GM21515 (cell line): ENCODE data around the gene CFAP119.

Experiments
- ATAC-seq: cut with Tn5 transposase; IDR thresholded peaks from one replicate; pipeline ENCODE4 v1.9.1; 2021; ENCODE audit not compliant: unreplicated experiment

CFAP119 gene

DNA sequence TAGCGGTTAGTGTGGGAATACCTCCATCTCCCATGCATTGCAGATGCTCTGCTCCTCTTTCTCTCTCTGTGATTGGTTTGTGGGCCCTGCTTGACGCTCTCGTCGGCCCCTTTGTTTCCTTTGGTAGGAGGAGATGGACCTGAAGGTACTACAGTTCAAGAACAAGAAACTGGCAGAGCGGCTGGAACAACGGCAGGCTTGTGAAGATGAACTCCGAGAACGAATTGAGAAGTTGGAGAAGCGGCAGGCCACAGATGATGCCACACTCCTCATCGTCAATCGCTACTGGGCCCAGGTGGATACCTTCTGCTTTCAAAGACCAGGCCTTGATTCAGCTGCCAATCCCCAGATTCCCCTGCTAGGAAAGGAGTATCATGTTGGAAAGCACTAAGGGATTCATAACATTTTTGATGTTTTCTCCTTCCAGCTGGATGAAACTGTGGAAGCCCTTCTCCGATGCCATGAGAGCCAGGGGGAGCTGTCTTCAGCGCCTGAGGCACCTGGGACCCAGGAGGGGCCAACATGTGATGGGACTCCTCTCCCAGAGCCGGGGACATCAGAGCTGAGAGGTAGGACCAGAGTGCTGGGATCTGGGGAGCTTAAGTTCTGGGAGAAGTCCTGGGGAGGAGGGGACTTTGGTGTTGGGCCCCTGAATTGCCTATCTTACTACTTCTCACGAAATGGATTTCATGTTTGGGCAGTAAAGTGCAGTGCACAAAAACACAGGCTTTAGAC, 1.3 kb upstream of the CFAP119 start:
- no peak for ATAC-seq

- ATAC-seq, result peak; percentile 27
Measured at GRCh38 chr16:30761427-30761927, 385 bp downstream of the CFAP119 start.

- no peak for ATAC-seq
Measured at GRCh38 chr16:30760577-30761426, 1.1 kb downstream of the CFAP119 start.

DNA sequence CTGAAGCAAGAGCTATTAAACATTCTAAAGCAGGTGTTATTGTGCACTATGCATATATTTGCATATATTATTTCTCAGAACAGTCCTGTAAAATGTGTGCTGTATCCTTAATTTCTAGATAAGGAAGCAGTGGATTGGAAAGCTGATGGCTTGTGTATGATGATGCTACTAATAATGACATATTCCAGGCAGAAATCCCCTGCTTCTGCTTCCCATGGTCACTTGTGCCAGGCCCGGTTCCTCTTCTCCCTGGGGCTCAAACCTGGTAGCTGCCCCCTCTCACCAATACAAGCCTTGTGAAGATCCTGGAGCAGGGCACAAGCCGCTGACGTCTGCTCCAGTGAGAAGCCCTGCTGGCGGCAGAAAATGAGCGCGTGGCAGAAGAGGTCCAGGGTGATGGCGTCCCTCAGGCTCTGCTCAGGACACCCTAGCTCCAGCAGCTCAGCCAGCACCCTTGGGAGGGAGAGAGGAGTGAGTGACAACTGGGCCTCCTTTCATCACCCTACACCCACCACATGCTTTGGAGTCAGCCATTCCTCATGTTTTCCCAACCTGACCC, 1.8 kb downstream of the CFAP119 start:
- no peak for ATAC-seq

GRCh38 chr16:30758988-30759491, 2.8 kb downstream of the CFAP119 start:
- ATAC-seq, result no peak

GRCh38 chr16:30757316-30757715, 4.5 kb downstream of the CFAP119 start:
- no peak for ATAC-seq

- ATAC-seq, result no peak
Measured at GRCh38 chr16:30756781-30757100, 5.1 kb downstream of the CFAP119 start.

DNA sequence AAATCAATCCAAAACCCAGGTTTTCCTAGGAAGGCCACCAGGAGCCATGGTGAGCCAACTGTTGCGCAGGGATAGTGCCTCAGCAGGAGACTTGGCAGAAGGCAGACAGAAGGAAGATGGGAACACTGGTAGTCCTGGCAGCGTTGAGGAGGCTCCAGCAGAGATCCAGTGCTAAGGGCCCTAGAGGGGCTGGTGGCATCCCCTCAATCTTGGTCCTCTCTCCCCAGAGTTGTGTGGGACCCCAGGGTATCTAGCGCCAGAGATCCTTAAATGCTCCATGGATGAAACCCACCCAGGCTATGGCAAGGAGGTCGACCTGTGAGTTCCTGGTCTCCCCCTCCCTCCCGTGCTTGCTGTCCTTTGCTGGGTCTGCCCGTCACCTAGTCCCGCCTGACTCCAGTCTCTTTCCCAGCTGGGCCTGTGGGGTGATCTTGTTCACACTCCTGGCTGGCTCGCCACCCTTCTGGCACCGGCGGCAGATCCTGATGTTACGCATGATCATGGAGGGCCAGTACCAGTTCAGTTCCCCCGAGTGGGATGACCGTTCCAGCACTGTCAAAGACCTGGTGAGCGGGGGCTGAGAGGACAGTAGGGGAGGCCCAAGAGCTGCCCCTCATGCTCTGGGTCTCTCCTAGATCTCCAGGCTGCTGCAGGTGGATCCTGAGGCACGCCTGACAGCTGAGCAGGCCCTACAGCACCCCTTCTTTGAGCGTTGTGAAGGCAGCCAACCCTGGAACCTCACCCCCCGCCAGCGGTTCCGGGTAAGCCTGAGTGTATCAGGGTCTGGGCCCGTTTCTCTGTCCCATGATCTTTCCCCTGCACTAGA, 5.7 kb downstream of the CFAP119 start:
- no peak for ATAC-seq

- no peak for ATAC-seq
Measured at GRCh38 chr16:30753596-30753995, 8.3 kb downstream of the CFAP119 start.

DNA sequence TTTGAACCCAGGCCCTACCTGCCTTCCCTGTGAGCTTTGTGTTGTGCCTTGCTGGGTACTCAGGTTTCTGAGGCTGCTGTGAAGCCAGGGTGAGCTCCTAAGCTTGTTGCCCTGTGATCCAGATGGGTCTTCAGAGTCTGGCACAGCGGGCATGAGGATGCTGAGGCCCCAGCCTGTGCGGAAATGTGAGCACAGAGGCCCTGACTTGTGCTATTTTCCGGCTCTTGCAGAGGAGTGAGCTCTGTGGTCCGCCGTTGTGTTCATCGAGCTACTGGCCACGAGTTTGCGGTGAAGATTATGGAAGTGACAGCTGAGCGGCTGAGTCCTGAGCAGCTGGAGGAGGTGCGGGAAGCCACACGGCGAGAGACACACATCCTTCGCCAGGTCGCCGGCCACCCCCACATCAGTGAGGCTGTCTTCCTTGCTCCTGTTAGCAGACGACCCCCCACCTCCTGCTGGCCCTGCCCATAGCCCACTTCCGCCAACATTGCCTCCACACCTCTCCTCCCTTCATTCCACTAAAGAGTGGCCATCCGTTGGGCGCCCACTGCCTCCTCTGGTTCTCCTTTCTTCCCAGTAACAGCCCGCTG, 10.9 kb downstream of the CFAP119 start:
- no peak for ATAC-seq

- ATAC-seq, result no peak
Measured at GRCh38 chr16:30750201-30750600, 11.7 kb downstream of the CFAP119 start.

GRCh38 chr16:30748634-30749445, 13.0 kb downstream of the CFAP119 start:
- peak; percentile 5 for ATAC-seq

DNA sequence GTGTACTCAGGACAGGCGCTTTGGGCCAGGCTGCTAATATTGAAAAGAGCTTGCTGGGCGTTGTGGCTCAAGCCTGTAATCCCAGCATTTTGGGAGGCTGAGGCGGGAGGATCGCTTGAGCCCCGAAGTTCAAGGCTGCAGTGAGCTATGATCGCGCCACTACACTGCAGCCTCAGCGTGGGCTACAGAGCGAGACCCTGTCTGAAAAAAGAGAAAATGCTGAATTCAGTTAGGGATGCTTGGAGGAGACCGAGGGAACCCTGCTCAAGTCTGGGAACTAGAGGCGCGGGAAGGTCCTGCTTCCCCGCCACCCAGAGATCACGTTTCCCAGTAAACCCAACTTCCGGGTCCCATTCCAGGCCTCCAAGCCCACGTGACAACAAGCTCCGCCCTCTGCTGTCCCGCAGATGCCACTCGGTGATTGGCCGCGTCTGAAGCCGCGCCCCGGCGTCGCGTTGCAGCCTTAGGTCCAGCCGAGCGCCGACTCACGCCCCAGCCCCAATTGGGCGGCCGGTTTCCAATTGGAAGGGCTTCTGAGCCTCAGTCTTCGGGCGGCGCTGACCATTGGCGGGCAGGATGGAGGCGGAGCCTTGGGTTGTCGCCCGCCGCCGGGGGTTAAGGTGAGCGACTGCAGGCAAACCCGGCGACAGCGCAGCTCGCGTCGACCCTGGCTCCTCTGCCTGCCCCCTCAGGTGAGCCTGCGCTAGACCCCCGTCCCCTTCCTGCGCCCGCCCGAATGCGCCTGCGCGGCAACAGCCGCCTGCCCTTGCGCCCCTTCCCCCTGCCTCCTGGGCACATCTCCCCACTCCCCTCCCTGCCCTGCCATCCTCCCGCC, 13.8 kb downstream of the CFAP119 start, which contains the start of gene PHKG2:
TSS of gene PHKG2 (plus strand) at position 627 of the 835 bp plus-strand sequence. CDS start 396 bp downstream, outside the sequence.
- ATAC-seq, result peak; percentile 98

GRCh38 chr16:30747331-30747730, 14.5 kb downstream of the CFAP119 start:
- no peak for ATAC-seq

GRCh38 chr16:30746638-30747175, 15.2 kb downstream of the CFAP119 start:
- ATAC-seq, result no peak

- ATAC-seq, result no peak
Measured at GRCh38 chr16:30745082-30745481, 16.8 kb downstream of the CFAP119 start.

DNA sequence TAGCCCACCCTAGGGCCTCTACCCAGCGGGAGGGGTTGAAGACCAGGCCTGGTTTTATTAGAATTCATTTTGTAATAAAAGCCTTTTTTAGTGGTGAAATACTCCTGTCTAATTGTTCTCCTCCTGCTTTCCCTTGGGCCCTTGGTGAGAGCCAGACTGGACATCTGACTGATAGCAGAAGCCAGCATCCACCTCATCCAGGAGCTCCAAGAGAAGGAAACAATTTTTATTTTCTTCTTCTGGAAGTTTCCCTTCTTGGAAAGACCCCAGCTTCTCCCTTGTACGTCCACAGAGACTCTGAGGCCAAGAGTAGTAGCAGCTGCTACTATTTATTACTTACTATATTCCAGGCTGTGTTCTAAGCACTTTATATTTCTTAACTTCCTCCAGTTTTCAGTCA, 17.7 kb downstream of the CFAP119 start:
- no peak for ATAC-seq

DNA sequence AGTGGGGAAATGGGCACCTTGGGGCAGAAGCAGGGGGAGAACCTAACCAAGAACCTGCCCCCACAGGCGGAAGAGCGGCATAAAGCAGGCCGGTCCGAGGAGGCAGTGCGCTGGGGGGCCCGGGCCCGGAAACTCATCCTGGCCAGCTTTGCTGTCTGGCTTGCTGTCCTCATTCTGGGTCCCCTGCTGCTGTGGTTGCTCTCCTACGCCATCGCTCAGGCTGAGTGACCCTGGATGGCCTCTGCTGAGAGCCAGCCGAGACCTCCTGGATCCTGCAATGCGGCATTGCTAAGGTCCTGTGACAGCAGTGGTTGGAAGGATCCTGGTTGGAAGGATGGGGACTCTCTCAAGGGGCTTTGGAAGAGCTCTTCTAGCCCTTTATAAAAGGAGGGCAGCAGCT, 18.1 kb downstream of the CFAP119 start:
- ATAC-seq, result no peak
